GM21423 (cell line): ENCODE measurements around the gene SLBP.

Experiments
- ATAC-seq: cut with Tn5 transposase; IDR thresholded peaks from one replicate; pipeline ENCODE4 v1.9.1; 2021; ENCODE audit warnings: mild to moderate bottlenecking, moderate library complexity; ENCODE audit not compliant: unreplicated experiment

Gene SLBP

GRCh38 chr4:1727117-1728031, 15.3 kb upstream of the SLBP start:
- ATAC-seq = no peak

GRCh38 chr4:1726146-1726934, 14.2 kb upstream of the SLBP start:
- ATAC-seq = no peak

- no peak for ATAC-seq
These were observed 13.4 kb upstream of the SLBP start for GRCh38 chr4:1725521-1725920.

- ATAC-seq = no peak
These were observed 11.1 kb upstream of the SLBP start for GRCh38 chr4:1723131-1723801.

- no peak for ATAC-seq
These were observed 10.5 kb upstream of the SLBP start for GRCh38 chr4:1722551-1723118.

- ATAC-seq = no peak
These were observed 9.8 kb upstream of the SLBP start for GRCh38 chr4:1721666-1722550.

GRCh38 chr4:1721003-1721665, 9.0 kb upstream of the SLBP start, which contains the start of the genes TACC3 and TMEM129:
TACC3 (plus strand) TSS chr4:1721521; CDS start chr4:1723422, 1,901 bp downstream.
TMEM129 (minus strand) TSS chr4:1721323; CDS start chr4:1720837, 486 bp downstream.
- peak; percentile 75 for ATAC-seq

GRCh38 chr4:1720163-1720983, 8.3 kb upstream of the SLBP start:
- ATAC-seq = peak; percentile 11

GRCh38 chr4:1718095-1718850, 6.2 kb upstream of the SLBP start:
- ATAC-seq = no peak

- no peak for ATAC-seq
These were observed 5.3 kb upstream of the SLBP start for GRCh38 chr4:1717129-1718094.

- ATAC-seq = no peak
These were observed 4.2 kb upstream of the SLBP start for GRCh38 chr4:1716065-1716945.

GRCh38 chr4:1715002-1715758, 3.1 kb upstream of the SLBP start:
- no peak for ATAC-seq

- no peak for ATAC-seq
These were observed 2.3 kb upstream of the SLBP start for GRCh38 chr4:1714303-1715001.
